WTC11 (cell line): Measurements from ENCODE around the gene TMEM187. TPM values are rescaled to one million over a fixed set of nuclear protein-coding genes. Genes with fewer than 3 reads are reported as not detected.

Source experiments
- ATAC-seq: fragments of 200-7000 bp; cut with Tn5 transposase; 2 replicates; pipeline ENCODE4 v1.10.0; 2021; ENCODE audit warnings: mild to moderate bottlenecking, moderate library complexity
- CTCF ChIA-PET: fragments of 300-600 bp; sonication (Branson Sonifier 250); formaldehyde crosslinking; loops from one replicate; lab custom pipeline; 2021; ENCODE audit warnings: antibody characterized with exemption; lab: Charles Lee
- POLR2A ChIA-PET: fragments of 350-600 bp; sonication (Branson Sonifier 250); formaldehyde crosslinking; loops from one replicate; lab custom pipeline; 2021; ENCODE audit warnings: antibody characterized with exemption; lab: Charles Lee
- DNase-seq: peaks from one replicate; pipeline ENCODE4 v3.0.0; 2021; ENCODE audit warnings: low spot score
- H3K27ac Mint-ChIP-seq: 2 replicates; pipeline ENCODE4 v1.8.0; 2021; ENCODE audit warnings: mixed read lengths
- H3K27me3 Mint-ChIP-seq: 2 replicates; pipeline ENCODE4 v1.8.0; 2021; ENCODE audit warnings: low read depth, mild to moderate bottlenecking, moderate library complexity, mixed read lengths
- H3K36me3 Mint-ChIP-seq: 2 replicates; pipeline ENCODE4 v1.8.0; 2021; ENCODE audit warnings: mixed read lengths
- H3K4me1 Mint-ChIP-seq: 2 replicates; pipeline ENCODE4 v1.8.0; 2022; ENCODE audit warnings: mixed read lengths
- H3K4me3 Mint-ChIP-seq: 2 replicates; pipeline ENCODE4 v1.8.0; 2021; ENCODE audit warnings: mild to moderate bottlenecking, moderate library complexity, mixed read lengths
- H3K9me3 Mint-ChIP-seq: 2 replicates; pipeline ENCODE4 v1.8.0; 2021; ENCODE audit warnings: mixed read lengths
- ARID4B ChIP-seq: sonication (generic); formaldehyde crosslinking; IDR thresholded peaks from 2 replicates; pipeline ENCODE4 v1.8.0; 2023; ENCODE audit warnings: missing genetic modification reagents, mild to moderate bottlenecking, borderline replicate concordance
- ATF6 ChIP-seq: sonication (generic); formaldehyde crosslinking; IDR thresholded peaks from 2 replicates; pipeline ENCODE4 v1.8.1; 2023; ENCODE audit warnings: mild to moderate bottlenecking, missing genetic modification reagents
- CREB1 ChIP-seq: sonication (generic); formaldehyde crosslinking; IDR thresholded peaks from 2 replicates; pipeline ENCODE4 v1.8.0; 2023; ENCODE audit warnings: mild to moderate bottlenecking, missing genetic modification reagents
- CTCF ChIP-seq: fragments of 200-600 bp; IDR thresholded peaks from 2 replicates; pipeline ENCODE4 v1.8.0; 2022; ENCODE audit warnings: antibody characterized with exemption
- GABPB1 ChIP-seq: sonication (generic); formaldehyde crosslinking; IDR thresholded peaks from 2 replicates; pipeline ENCODE4 v1.8.1; 2023; ENCODE audit warnings: mild to moderate bottlenecking, missing genetic modification reagents
- HMGA2 ChIP-seq: fragments of 250-450 bp; sonication (Bioruptor Pico); IDR thresholded peaks from 2 replicates; pipeline ENCODE4 v1.4.0; 2021; ENCODE audit warnings: mild to moderate bottlenecking, moderate library complexity
- NFYB ChIP-seq: sonication (generic); formaldehyde crosslinking; conservative IDR thresholded peaks from 2 replicates; pipeline ENCODE4 v1.8.0; 2022; ENCODE audit warnings: low read depth, missing genetic modification reagents
- PREB ChIP-seq: sonication (generic); formaldehyde crosslinking; IDR thresholded peaks from 2 replicates; pipeline ENCODE4 v1.8.1; 2022; ENCODE audit warnings: mild to moderate bottlenecking, missing genetic modification reagents, moderate library complexity, borderline replicate concordance
- SMAD4 ChIP-seq: sonication (generic); formaldehyde crosslinking; IDR thresholded peaks from 2 replicates; pipeline ENCODE4 v1.8.0; 2022; ENCODE audit warnings: mild to moderate bottlenecking, missing genetic modification reagents
- SP1 ChIP-seq: sonication (generic); formaldehyde crosslinking; conservative IDR thresholded peaks from 2 replicates; pipeline ENCODE4 v1.8.1; 2022; ENCODE audit warnings: missing genetic modification reagents
- TEAD4 ChIP-seq: sonication (generic); formaldehyde crosslinking; IDR thresholded peaks from 2 replicates; pipeline ENCODE4 v1.8.0; 2022; ENCODE audit warnings: mild to moderate bottlenecking, missing genetic modification reagents
- USF1 ChIP-seq: sonication (generic); formaldehyde crosslinking; IDR thresholded peaks from 2 replicates; pipeline ENCODE4 v1.8.0; 2022; ENCODE audit warnings: mild to moderate bottlenecking, missing genetic modification reagents
- USF2 ChIP-seq: sonication (generic); formaldehyde crosslinking; IDR thresholded peaks from 2 replicates; pipeline ENCODE4 v1.8.1; 2023; ENCODE audit warnings: mild to moderate bottlenecking, missing genetic modification reagents, moderate library complexity
- ZBTB43 ChIP-seq: sonication (generic); formaldehyde crosslinking; IDR thresholded peaks from 2 replicates; pipeline ENCODE4 v1.8.1; 2023; ENCODE audit warnings: mild to moderate bottlenecking, missing genetic modification reagents
- ZNF121 ChIP-seq: sonication (generic); formaldehyde crosslinking; IDR thresholded peaks from 2 replicates; pipeline ENCODE4 v1.8.0; 2023; ENCODE audit warnings: missing genetic modification reagents
- ZNF232 ChIP-seq: sonication (generic); formaldehyde crosslinking; IDR thresholded peaks from 2 replicates; pipeline ENCODE4 v1.8.0; 2022; ENCODE audit warnings: mild to moderate bottlenecking, missing genetic modification reagents
- ZNF263 ChIP-seq: sonication (generic); formaldehyde crosslinking; IDR thresholded peaks from 2 replicates; pipeline ENCODE4 v1.8.1; 2022; ENCODE audit warnings: low read depth, mild to moderate bottlenecking, moderate library complexity, missing genetic modification reagents
- ZNF532 ChIP-seq: fragments of 250-450 bp; sonication (Bioruptor Pico); IDR thresholded peaks from 2 replicates; pipeline ENCODE4 v1.9.0; 2021; ENCODE audit warnings: mild to moderate bottlenecking, borderline replicate concordance
- ZNF671 ChIP-seq: fragments of 250-450 bp; sonication (Bioruptor Pico); IDR thresholded peaks from 2 replicates; pipeline ENCODE4 v1.8.0; 2021; ENCODE audit warnings: mild to moderate bottlenecking
- total RNA-seq: library from RNA; stranded (reverse); gene quantifications from 3 replicates; pipeline ENCODE4 v1.2.3, GENCODE V29; 2021

The TMEM187 gene
- total RNA-seq, 1 experiment from 2014 or later: 8.4 TPM

- no peak for TF ChIP-seq PREB
- no peak for TF ChIP-seq ZNF532 (CRISPR knock-in tag)
- TF ChIP-seq CTCF: no peak
Observed at GRCh38 chrX:153944140-153944799, 28.3 kb upstream of the TMEM187 start, which contains the start of gene RENBP (continued).

- no peaks in the 10 kb centered on the region for H3K27me3 Mint-ChIP-seq
- H3K9me3 Mint-ChIP-seq: no peaks in the 10 kb centered on the region
- ATAC-seq: no peak
- no peaks in the 10 kb centered on the region for H3K36me3 Mint-ChIP-seq
- H3K27ac Mint-ChIP-seq: no peak overlapping the region
- POLR2A ChIA-PET: interaction anchor here (0.6 to 1.4 kb wide), 3 partner anchors 9 to 19 kb away, joined by 4 to 8 read pairs (median 4); no protein-coding TSS in a partner anchor
- no peak for TF ChIP-seq ZBTB43 (CRISPR knock-in tag)
- TF ChIP-seq ZNF121 (CRISPR knock-in tag): no peak
- TF ChIP-seq ATF6 (CRISPR knock-in tag): no peak
- no peak for TF ChIP-seq TEAD4 (CRISPR knock-in tag)
- no peak for TF ChIP-seq ZNF263
- TF ChIP-seq NFYB (CRISPR knock-in tag): no peak
- TF ChIP-seq ARID4B (CRISPR knock-in tag): no peak
- TF ChIP-seq ZNF232 (CRISPR knock-in tag): no peak
- no peak for TF ChIP-seq CREB1 (CRISPR knock-in tag)
- no peak for TF ChIP-seq USF2 (CRISPR knock-in tag)
- TF ChIP-seq ZNF671 (CRISPR knock-in tag): no peak
- TF ChIP-seq SMAD4 (CRISPR knock-in tag): no peak
- no peak for TF ChIP-seq HMGA2 (CRISPR knock-in tag)
- no peak for TF ChIP-seq USF1 (CRISPR knock-in tag)
- TF ChIP-seq SP1 (CRISPR knock-in tag): no peak
- TF ChIP-seq GABPB1 (CRISPR knock-in tag): no peak
- H3K4me1 Mint-ChIP-seq: peaks cover 24% of the 10 kb centered on the region
- no peak overlapping the region for H3K4me3 Mint-ChIP-seq
- DNase-seq: no peak
- CTCF ChIA-PET: interaction anchor here (1.0 to 7.3 kb wide), 5 partner anchors 9 to 60 kb away, joined by 3 to 116 read pairs (median 3); partner anchors contain the start of gene ARHGAP4
Observed at GRCh38 chrX:153944800-153945150, 27.8 kb upstream of the TMEM187 start.
